T-helper 1 cell treated with Interleukin-12 subunit alpha and Interleukin-12 subunit beta and Interleukin-4 antibody, amounts not matched to agents 30 μg/mL and 1 μg/mL, for 36 hours (primary cell): ENCODE results near the gene CAPN2.

Source experiments
- H3K27ac Mint-ChIP-seq: one replicate; pipeline ENCODE4 v1.8.0; 2021; ENCODE audit warnings: mild to moderate bottlenecking, mixed read lengths
- H3K27me3 Mint-ChIP-seq: one replicate; pipeline ENCODE4 v1.8.0; 2021; ENCODE audit warnings: low read depth, mixed read lengths
- H3K36me3 Mint-ChIP-seq: one replicate; pipeline ENCODE4 v1.8.0; 2021; ENCODE audit warnings: low read depth, mixed read lengths
- H3K4me1 Mint-ChIP-seq: one replicate; pipeline ENCODE4 v1.8.0; 2021; ENCODE audit warnings: low read depth, mixed read lengths
- H3K4me3 Mint-ChIP-seq: one replicate; pipeline ENCODE4 v1.8.0; 2021; ENCODE audit warnings: mild to moderate bottlenecking, moderate library complexity, mixed read lengths
- H3K9me3 Mint-ChIP-seq: one replicate; pipeline ENCODE4 v1.8.0; 2021; ENCODE audit warnings: mixed read lengths

Gene CAPN2

DNA sequence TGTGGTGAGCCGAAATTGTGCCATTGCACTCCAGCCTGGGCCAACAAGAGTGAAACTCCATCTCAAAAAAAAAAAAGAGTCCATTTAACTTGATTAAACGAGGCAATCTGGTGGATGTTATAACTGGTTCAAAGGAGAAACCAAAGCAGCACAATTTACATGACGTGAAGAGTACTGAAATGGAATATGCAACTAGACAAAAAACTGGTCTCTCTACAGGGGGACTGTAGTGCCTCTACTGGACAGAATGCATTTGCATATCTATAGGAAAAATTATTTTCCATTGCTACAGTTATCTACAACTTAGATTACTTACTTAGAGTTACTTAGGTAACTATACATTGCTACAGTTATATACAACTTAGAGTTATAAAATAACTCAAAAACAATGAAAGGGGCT lies 2.7 kb upstream of the CAPN2 start:
- peaks cover 6% of the 10 kb centered on the region for H3K36me3 Mint-ChIP-seq
- peaks cover 43% of the 10 kb centered on the region for H3K4me1 Mint-ChIP-seq
- H3K9me3 Mint-ChIP-seq, result no peaks in the 10 kb centered on the region
- H3K27me3 Mint-ChIP-seq, result peaks cover 13% of the 10 kb centered on the region
- H3K4me3 Mint-ChIP-seq, result no peak overlapping the region
- H3K27ac Mint-ChIP-seq, result no peak overlapping the region

- Mint-ChIP-seq H3K36me3 (peaks cover 12% of the 10 kb centered on the region), H3K27me3 (peaks cover 10% of the 10 kb centered on the region), H3K9me3 (no peaks in the 10 kb centered on the region), H3K4me3 (no peak overlapping the region), H3K4me1 (peaks cover 47% of the 10 kb centered on the region), H3K27ac (no peak overlapping the region)
These were observed 1.9 kb upstream of the CAPN2 start for GRCh38 chr1:223710179-223711133.

DNA sequence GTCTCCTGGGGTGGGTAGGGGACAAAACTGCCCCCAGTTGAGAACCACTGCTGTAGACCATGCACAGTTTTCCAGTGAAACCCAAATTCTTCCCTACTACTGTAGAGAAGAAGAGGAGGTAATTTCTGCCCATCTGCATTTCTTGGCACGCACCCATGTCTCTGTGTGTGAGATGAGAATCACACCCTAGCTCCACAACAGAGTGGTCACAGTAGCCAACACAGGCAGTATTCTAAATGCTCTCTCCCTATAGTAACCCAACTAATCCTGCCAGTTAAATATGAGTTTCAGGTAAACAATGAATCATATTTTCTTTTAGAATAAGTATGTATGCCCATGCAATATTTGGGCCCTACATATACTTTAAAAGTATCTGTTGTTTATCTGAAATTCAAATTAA lies 1.2 kb upstream of the CAPN2 start:
- Mint-ChIP-seq H3K27me3 (peaks cover 10% of the 10 kb centered on the region), H3K9me3 (no peaks in the 10 kb centered on the region), H3K4me1 (peaks cover 53% of the 10 kb centered on the region), H3K4me3 (peak overlapping the region; percentile 57), H3K27ac (no peak overlapping the region), H3K36me3 (peaks cover 12% of the 10 kb centered on the region)

GRCh38 chr1:223711747-223712193 lies 569 bp upstream of the CAPN2 start:
- Mint-ChIP-seq H3K4me3 (peak overlapping the region; percentile 57), H3K9me3 (no peaks in the 10 kb centered on the region), H3K4me1 (peaks cover 59% of the 10 kb centered on the region), H3K27ac (peak overlapping the region; percentile 71), H3K27me3 (peaks cover 7% of the 10 kb centered on the region), H3K36me3 (peaks cover 17% of the 10 kb centered on the region)

GRCh38 chr1:223712850-223713474 lies 623 bp downstream of the CAPN2 start:
- H3K27ac Mint-ChIP-seq, result peak overlapping the region; percentile 81
- H3K36me3 Mint-ChIP-seq, result peaks cover 23% of the 10 kb centered on the region
- H3K4me1 Mint-ChIP-seq, result peaks cover 62% of the 10 kb centered on the region
- H3K4me3 Mint-ChIP-seq, result peak overlapping the region; percentile 83
- H3K9me3 Mint-ChIP-seq, result no peaks in the 10 kb centered on the region
- peaks cover 7% of the 10 kb centered on the region for H3K27me3 Mint-ChIP-seq

DNA sequence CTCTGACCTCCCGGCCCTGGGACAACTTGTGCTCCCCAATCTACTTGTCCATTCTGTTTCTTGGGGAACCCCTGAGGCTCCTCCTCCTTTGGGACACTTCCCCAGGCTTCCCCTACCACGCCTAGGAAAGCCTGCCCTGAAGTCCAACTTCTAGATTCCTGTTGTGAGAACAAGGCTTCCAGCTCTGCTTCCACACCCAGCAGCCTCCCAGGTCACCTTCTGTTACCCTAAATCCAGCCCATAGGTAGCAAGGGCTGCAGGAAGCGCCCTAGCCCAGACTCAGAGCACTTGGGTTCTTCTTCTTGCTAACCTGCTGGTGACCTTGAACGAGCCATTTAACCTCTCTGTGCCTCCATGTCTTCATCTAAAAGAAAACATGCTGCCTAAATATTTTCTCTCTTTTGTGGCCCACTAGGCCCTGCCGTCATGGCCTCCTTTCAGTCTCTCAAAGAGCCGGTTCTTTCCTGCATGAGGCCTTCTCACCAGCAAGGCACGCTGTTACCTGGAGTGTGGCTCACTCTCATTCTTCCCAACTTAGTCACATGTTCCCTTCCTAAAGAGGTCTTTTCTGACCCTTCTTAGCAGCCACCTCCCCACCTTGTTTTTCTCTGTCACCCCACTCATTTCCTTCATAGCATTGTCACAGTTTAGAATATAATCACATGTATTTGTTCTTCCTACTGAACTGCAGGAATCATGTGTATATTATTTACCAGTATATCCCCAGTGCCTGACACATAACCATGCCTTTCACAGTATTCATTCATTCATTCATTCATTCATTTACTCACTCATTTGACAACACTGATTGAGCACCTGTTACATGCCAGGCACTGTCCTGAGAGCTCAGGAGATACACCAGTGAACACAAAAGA lies 1.4 kb downstream of the CAPN2 start:
- H3K27ac Mint-ChIP-seq, result peak overlapping the region; percentile 81
- peak overlapping the region; percentile 83 for H3K4me3 Mint-ChIP-seq
- peaks cover 30% of the 10 kb centered on the region for H3K36me3 Mint-ChIP-seq
- H3K9me3 Mint-ChIP-seq, result no peaks in the 10 kb centered on the region
- peaks cover 5% of the 10 kb centered on the region for H3K27me3 Mint-ChIP-seq
- peaks cover 63% of the 10 kb centered on the region for H3K4me1 Mint-ChIP-seq

GRCh38 chr1:223714421-223714724 lies 2.0 kb downstream of the CAPN2 start:
- Mint-ChIP-seq H3K9me3 (no peaks in the 10 kb centered on the region), H3K4me3 (peak overlapping the region; percentile 86), H3K27me3 (no peaks in the 10 kb centered on the region), H3K27ac (peak overlapping the region; percentile 97), H3K36me3 (peaks cover 34% of the 10 kb centered on the region), H3K4me1 (peaks cover 61% of the 10 kb centered on the region)

DNA sequence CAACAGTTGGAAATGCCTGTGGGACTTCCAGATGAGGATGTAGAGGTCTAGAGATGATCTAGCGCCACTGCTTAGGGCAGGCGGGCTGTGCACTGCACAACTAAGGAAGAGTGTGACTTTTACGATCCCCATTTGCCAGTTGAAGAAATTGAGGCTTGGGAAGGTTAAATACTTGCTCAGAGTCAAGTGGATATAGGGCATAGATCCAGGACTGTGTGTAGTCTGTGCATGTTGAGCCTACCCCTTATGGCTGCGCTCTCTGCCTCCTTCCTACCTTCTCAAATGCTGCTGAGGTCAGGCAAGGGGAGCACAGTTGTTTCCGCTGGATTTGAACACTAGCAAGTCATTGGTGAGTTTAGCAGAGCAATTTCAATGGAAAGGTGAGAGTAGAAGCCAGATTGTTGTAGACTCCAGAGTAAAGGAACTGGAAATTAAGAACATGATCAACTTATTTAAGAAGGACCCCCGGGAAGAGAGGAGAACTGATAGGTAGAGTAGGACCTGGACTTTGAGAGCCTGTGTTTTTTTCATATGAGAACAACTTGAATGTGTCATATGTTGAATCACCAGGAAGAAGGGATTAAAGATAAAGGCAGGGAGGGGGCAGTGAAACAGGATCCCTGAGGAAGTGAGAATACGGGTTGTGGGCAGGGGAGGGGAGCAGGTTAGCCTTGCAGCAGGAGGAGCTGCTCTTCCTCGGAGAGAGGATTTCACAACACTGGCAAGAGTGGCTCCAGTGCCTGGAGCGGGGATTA lies 2.7 kb downstream of the CAPN2 start:
- Mint-ChIP-seq H3K27me3 (no peaks in the 10 kb centered on the region), H3K9me3 (no peaks in the 10 kb centered on the region), H3K4me1 (peaks cover 63% of the 10 kb centered on the region), H3K36me3 (peaks cover 39% of the 10 kb centered on the region), H3K4me3 (peak overlapping the region; percentile 86), H3K27ac (peak overlapping the region; percentile 97)

- Mint-ChIP-seq H3K27me3 (no peaks in the 10 kb centered on the region), H3K36me3 (peaks cover 46% of the 10 kb centered on the region), H3K27ac (peak overlapping the region; percentile 97)
These were observed 3.3 kb downstream of the CAPN2 start for GRCh38 chr1:223715604-223716172.

DNA sequence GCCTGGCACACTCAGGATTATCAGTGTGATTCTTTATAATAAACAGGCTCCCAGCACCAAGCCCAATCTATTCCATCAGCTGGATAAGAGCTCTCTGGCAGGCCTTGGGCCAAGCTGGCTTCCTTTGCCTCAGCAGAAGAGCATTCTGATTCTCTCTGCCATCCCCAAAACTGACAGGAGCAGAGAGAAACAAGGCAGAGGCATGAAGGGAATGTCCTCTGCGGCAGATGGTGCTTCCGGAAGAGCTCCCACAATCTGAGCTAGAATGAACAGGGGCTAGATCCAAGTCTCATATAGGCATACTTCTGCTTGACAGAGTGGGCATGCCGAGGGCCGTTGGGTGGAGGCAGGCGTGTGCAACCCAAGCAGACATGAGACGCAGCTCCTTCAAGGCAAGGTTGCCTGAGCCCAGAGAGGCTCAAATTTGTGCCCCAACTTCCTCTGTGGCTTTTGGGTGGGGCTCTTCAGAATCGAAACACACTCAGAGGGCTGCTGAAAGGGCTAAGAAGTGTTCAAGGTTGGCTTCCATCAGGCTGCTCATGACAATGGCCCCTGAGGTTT lies 4.0 kb downstream of the CAPN2 start:
- Mint-ChIP-seq H3K4me3 (peak overlapping the region; percentile 86), H3K9me3 (no peaks in the 10 kb centered on the region), H3K27me3 (no peaks in the 10 kb centered on the region), H3K27ac (peak overlapping the region; percentile 97), H3K4me1 (peaks cover 66% of the 10 kb centered on the region), H3K36me3 (peaks cover 53% of the 10 kb centered on the region)

More at GRCh38 chr1:223715604-223716172, 3.3 kb downstream of the CAPN2 start:
- peaks cover 66% of the 10 kb centered on the region for H3K4me1 Mint-ChIP-seq
- no peaks in the 10 kb centered on the region for H3K9me3 Mint-ChIP-seq
- peak overlapping the region; percentile 86 for H3K4me3 Mint-ChIP-seq

DNA sequence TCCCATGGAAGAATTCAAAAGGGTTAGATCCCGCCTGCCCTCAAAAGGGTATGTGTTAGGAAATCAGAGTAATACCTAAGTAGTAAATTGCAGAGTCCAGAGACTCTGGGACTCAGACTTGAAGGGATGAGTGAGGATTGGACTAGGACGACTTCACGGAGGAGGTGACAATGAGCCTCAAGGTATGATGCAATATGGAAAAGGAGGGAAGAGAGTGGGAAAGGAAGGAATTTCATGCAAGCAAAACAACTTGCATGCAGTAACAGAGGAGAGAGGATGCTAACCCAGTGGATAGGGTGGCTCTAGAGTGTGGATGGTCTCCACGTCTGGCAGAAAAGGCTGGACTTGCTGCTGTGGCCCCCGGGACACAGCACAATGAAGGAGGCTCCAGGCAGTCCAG lies 4.8 kb downstream of the CAPN2 start:
- H3K36me3 Mint-ChIP-seq, result peaks cover 59% of the 10 kb centered on the region
- H3K27me3 Mint-ChIP-seq, result no peaks in the 10 kb centered on the region
- peaks cover 68% of the 10 kb centered on the region for H3K4me1 Mint-ChIP-seq
- peak overlapping the region; percentile 97 for H3K27ac Mint-ChIP-seq
- peak overlapping the region; percentile 86 for H3K4me3 Mint-ChIP-seq
- no peaks in the 10 kb centered on the region for H3K9me3 Mint-ChIP-seq

GRCh38 chr1:223717695-223718363 lies 5.5 kb downstream of the CAPN2 start:
- Mint-ChIP-seq H3K27me3 (no peaks in the 10 kb centered on the region), H3K4me1 (peaks cover 70% of the 10 kb centered on the region), H3K4me3 (peak overlapping the region; percentile 86)

GRCh38 chr1:223718850-223719249 lies 6.5 kb downstream of the CAPN2 start:
- Mint-ChIP-seq H3K4me1 (peaks cover 69% of the 10 kb centered on the region), H3K27me3 (no peaks in the 10 kb centered on the region), H3K9me3 (no peaks in the 10 kb centered on the region), H3K36me3 (peaks cover 66% of the 10 kb centered on the region), H3K4me3 (no peak overlapping the region), H3K27ac (peak overlapping the region; percentile 17)

More at GRCh38 chr1:223717695-223718363, 5.5 kb downstream of the CAPN2 start:
- Mint-ChIP-seq H3K27ac (peak overlapping the region; percentile 97), H3K9me3 (no peaks in the 10 kb centered on the region), H3K36me3 (peaks cover 62% of the 10 kb centered on the region)
